HEK293 (cell line): ENCODE results near the gene CBX2.

Experiments used
- CTCF ChIA-PET: fragments of 350-600 bp; formaldehyde crosslinking; extraction: SDS; loops from one replicate; lab custom pipeline; 2021; ENCODE audit warnings: antibody characterized with exemption; lab: Yijun Ruan, JAX
- POLR2A ChIA-PET: fragments of 300-600 bp; formaldehyde crosslinking; extraction: SDS; loops from one replicate; lab custom pipeline; 2020; ENCODE audit warnings: antibody characterized with exemption, inconsistent platforms; lab: Yijun Ruan, JAX
- H3K27ac ChIP-seq: fragments of 200-500 bp; sonication (Bioruptor generic); 2 replicates; pipeline ENCODE4 v1.5.1; 2014; ENCODE audit warnings: low read depth, low read length, control low read depth, inconsistent platforms; ENCODE audit errors: extremely low read depth
- H3K36me3 ChIP-seq, 2 experiments: fragments of 200-500 bp in 1 of 2; sonication (Bioruptor generic) in 1 of 2; 1 replicate in 1 of 2; 2 replicates in 1 of 2; pipeline ENCODE4 v1.5.1; 2014 to 2017; ENCODE audit warnings: inconsistent platforms in 2 of 2, low read length in 2 of 2; ENCODE audit not compliant: control insufficient read depth in 2 of 2, insufficient read depth in 1 of 2
- H3K4me1 ChIP-seq: fragments of 200-500 bp; sonication (Bioruptor generic); 2 replicates; pipeline ENCODE4 v1.5.1; 2014; ENCODE audit warnings: mild to moderate bottlenecking, low read length, inconsistent platforms; ENCODE audit not compliant: control insufficient read depth, insufficient read depth
- H3K4me3 ChIP-seq: 2 replicates; pipeline ENCODE4 v1.5.1; 2011; ENCODE audit warnings: low read depth, mild to moderate bottlenecking, control low read depth, low read length, moderate library complexity
- H3K9me3 ChIP-seq: fragments of 200-500 bp; sonication (Bioruptor generic); 2 replicates; pipeline ENCODE4 v1.5.1; 2014; ENCODE audit warnings: low read depth, low read length, inconsistent platforms; ENCODE audit not compliant: control insufficient read depth, insufficient read depth
- GLI4 ChIP-seq: fragments of 450-650 bp; formaldehyde crosslinking; IDR thresholded peaks from 2 replicates; pipeline ENCODE4 v1.5.1; 2016; ENCODE audit warnings: missing biosample characterization, missing genetic modification characterization
- HOXA7 ChIP-seq: sonication (generic); formaldehyde crosslinking; IDR thresholded peaks from 2 replicates; pipeline ENCODE4 v1.8.1; 2022; ENCODE audit warnings: missing genetic modification reagents, borderline replicate concordance
- REPIN1 ChIP-seq: fragments of 450-650 bp; formaldehyde crosslinking; IDR thresholded peaks from 2 replicates; pipeline ENCODE4 v1.5.1; 2017; ENCODE audit warnings: missing biosample characterization, missing genetic modification characterization, low read depth
- SP7 ChIP-seq: fragments of 450-650 bp; formaldehyde crosslinking; IDR thresholded peaks from 2 replicates; pipeline ENCODE4 v1.5.1; 2016; ENCODE audit warnings: missing biosample characterization, missing genetic modification characterization
- ZBTB17 ChIP-seq: fragments of 450-650 bp; formaldehyde crosslinking; IDR thresholded peaks from 2 replicates; pipeline ENCODE4 v1.5.1; 2016; ENCODE audit warnings: missing biosample characterization, missing genetic modification characterization
- ZBTB20 ChIP-seq: fragments of 450-650 bp; formaldehyde crosslinking; IDR thresholded peaks from 2 replicates; pipeline ENCODE4 v1.5.1; 2016; ENCODE audit warnings: missing biosample characterization, missing genetic modification characterization
- ZEB2 ChIP-seq: fragments of 450-650 bp; formaldehyde crosslinking; IDR thresholded peaks from 2 replicates; pipeline ENCODE4 v1.5.1; 2016; ENCODE audit warnings: missing biosample characterization, missing genetic modification characterization
- ZNF132 ChIP-seq: fragments of 450-650 bp; formaldehyde crosslinking; IDR thresholded peaks from 2 replicates; pipeline ENCODE4 v1.5.1; 2017; ENCODE audit warnings: missing biosample characterization, missing genetic modification characterization, borderline replicate concordance
- ZNF433 ChIP-seq: fragments of 450-650 bp; formaldehyde crosslinking; IDR thresholded peaks from 2 replicates; pipeline ENCODE4 v1.5.1; 2016; ENCODE audit warnings: missing biosample characterization, missing genetic modification characterization, low read depth
- ZNF510 ChIP-seq: fragments of 450-650 bp; formaldehyde crosslinking; IDR thresholded peaks from 2 replicates; pipeline ENCODE4 v1.5.1; 2018; ENCODE audit warnings: mild to moderate bottlenecking, missing genetic modification characterization, missing biosample characterization; ENCODE audit not compliant: insufficient replicate concordance
- ZNF571 ChIP-seq: fragments of 450-650 bp; formaldehyde crosslinking; IDR thresholded peaks from 2 replicates; pipeline ENCODE4 v1.5.0; 2017; ENCODE audit warnings: missing biosample characterization, missing genetic modification characterization
- ZNF670 ChIP-seq: fragments of 450-650 bp; formaldehyde crosslinking; IDR thresholded peaks from 2 replicates; pipeline ENCODE4 v1.5.1; 2016; ENCODE audit warnings: missing biosample characterization, missing genetic modification characterization, low read depth
- ZNF768 ChIP-seq: fragments of 450-650 bp; formaldehyde crosslinking; IDR thresholded peaks from 2 replicates; pipeline ENCODE4 v1.5.1; 2018; ENCODE audit warnings: missing biosample characterization, mild to moderate bottlenecking, missing genetic modification characterization
- TF ChIP-seq, protein P1 (sequence below): fragments of 450-650 bp; formaldehyde crosslinking; IDR thresholded peaks from 2 replicates; pipeline ENCODE4 v1.5.1; 2017; ENCODE audit warnings: missing biosample characterization, mild to moderate bottlenecking, missing genetic modification characterization, moderate library complexity
- TF ChIP-seq, protein P2 (sequence below): fragments of 450-650 bp; formaldehyde crosslinking; IDR thresholded peaks from 2 replicates; pipeline ENCODE4 v1.5.1; 2016; ENCODE audit warnings: missing biosample characterization, missing genetic modification characterization
- TF ChIP-seq, protein P3 (sequence below): fragments of 450-650 bp; formaldehyde crosslinking; IDR thresholded peaks from 2 replicates; pipeline ENCODE4 v1.5.1; 2016; ENCODE audit warnings: missing biosample characterization, missing genetic modification characterization
- TF ChIP-seq, protein P4 (sequence below): sonication (generic); formaldehyde crosslinking; IDR thresholded peaks from 2 replicates; pipeline ENCODE4 v1.8.1; 2022; ENCODE audit warnings: mild to moderate bottlenecking, moderate library complexity, missing genetic modification reagents

The CBX2 gene

DNA sequence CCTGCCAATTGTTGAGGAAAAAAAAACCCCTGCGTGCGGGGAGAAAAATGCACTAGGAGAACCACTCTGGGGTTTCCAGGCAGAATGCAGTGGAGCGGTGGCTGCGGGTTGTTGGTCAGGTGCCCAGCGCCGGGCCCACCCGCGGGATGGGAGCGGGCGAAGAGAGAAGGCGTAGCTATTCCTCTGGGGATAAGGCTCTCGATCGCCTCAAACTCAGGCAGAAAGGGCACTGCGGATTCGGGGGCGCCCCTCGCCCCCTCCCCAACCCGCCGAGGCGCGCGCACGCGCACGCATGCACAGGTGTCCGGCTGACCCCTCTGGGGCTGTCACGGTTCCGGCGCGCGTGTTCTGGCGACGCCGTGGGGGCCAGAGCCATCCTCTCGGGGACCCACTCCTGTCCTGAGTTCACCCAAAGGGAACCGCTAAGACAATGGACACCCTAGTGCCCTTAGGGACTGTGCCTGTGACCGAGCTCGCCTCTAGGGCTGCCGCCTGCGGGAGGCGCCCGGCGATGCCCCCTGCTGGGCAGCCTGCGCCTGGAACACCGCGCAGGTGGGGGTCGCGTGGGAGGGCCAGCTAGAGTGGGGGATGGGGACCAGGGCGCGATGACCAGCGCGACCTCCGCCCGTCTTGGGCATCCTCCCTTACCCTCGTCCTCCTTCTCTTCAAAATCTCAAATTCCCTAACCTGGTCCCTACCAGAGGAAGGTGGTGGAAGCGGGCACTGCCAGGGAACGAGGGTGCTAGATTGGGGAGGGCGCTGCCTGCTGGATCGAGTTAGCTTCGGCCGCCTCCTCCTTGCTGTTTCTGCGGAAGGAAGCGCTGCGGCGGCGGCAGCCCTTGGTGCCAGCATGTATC, 33.3 kb downstream of the CBX2 start (continued):
- no peak for TF ChIP-seq ZNF132 (tag by site-specific recombination)
- TF ChIP-seq, protein P1, sequence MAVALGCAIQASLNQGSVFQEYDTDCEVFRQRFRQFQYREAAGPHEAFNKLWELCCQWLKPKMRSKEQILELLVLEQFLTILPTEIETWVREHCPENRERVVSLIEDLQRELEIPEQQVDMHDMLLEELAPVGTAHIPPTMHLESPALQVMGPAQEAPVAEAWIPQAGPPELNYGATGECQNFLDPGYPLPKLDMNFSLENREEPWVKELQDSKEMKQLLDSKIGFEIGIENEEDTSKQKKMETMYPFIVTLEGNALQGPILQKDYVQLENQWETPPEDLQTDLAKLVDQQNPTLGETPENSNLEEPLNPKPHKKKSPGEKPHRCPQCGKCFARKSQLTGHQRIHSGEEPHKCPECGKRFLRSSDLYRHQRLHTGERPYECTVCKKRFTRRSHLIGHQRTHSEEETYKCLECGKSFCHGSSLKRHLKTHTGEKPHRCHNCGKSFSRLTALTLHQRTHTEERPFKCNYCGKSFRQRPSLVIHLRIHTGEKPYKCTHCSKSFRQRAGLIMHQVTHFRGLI: no peak
- peak; percentile 84 for TF ChIP-seq SP7 (tag by site-specific recombination)
- no peak for TF ChIP-seq ZNF670 (tag by site-specific recombination)
- TF ChIP-seq ZEB2 (tag by site-specific recombination): peak; percentile 94
- TF ChIP-seq, protein P2, sequence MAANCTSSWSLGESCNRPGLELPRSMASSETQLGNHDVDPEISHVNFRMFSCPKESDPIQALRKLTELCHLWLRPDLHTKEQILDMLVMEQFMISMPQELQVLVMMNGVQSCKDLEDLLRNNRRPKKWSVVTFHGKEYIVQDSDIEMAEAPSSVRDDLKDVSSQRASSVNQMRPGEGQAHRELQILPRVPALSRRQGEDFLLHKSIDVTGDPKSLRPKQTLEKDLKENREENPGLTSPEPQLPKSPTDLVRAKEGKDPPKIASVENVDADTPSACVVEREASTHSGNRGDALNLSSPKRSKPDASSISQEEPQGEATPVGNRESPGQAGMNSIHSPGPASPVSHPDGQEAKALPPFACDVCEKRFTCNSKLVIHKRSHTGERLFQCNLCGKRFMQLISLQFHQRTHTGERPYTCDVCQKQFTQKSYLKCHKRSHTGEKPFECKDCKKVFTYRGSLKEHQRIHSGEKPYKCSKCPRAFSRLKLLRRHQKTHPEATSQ (tag by site-specific recombination): 0 out of 2 replicates have a peak, but pooled peaks have one; percentile 30
- TF ChIP-seq REPIN1 (tag by site-specific recombination): 0 out of 2 replicates have a peak, but pooled peaks have one; percentile 51
- TF ChIP-seq ZNF433 (tag by site-specific recombination): no peak

DNA sequence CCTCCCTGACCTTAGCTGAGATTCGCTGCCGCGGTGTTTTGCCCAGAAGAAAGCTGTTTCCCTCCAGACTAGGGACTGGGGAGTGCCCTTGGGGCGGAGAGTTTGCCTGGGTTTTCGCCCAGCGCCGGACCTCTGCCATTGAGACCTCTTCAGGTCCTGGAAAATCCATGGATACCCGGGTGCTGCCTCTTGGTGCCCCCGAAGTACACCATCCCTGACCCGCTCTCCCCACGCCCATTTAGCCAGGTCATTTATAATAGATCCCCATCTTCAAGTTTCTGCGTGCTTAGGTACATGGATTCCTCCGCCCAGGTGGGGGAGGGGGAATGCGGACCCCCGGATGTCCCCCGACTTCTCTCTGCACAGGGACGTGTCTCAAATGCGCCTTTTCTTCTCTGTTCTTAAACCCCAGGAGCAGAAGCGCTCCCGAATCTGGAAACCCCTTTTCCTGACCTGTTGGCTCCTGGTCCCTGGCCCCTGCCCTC, 34.0 kb downstream of the CBX2 start:
- Histone ChIP-seq H3K4me1 (peaks cover 17% of the 10 kb centered on the region), H3K9me3 (no peaks in the 10 kb centered on the region), H3K4me3 (peak overlapping the region; percentile 18), H3K36me3 (no peaks in the 10 kb centered on the region), H3K27ac (peak overlapping the region; percentile 67; the same call in 1 of the 2 replicates)
- TF ChIP-seq ZNF571 (no peak), ZBTB17 (tag by site-specific recombination) (no peak), ZNF768 (tag by site-specific recombination) (no peak), GLI4 (tag by site-specific recombination) (no peak), HOXA7 (CRISPR knock-in tag) (no peak), ZBTB20 (tag by site-specific recombination) (peak; percentile 50; the same call in 1 of the 2 replicates), ZNF510 (tag by site-specific recombination) (no peak)
- TF ChIP-seq, protein P3, sequence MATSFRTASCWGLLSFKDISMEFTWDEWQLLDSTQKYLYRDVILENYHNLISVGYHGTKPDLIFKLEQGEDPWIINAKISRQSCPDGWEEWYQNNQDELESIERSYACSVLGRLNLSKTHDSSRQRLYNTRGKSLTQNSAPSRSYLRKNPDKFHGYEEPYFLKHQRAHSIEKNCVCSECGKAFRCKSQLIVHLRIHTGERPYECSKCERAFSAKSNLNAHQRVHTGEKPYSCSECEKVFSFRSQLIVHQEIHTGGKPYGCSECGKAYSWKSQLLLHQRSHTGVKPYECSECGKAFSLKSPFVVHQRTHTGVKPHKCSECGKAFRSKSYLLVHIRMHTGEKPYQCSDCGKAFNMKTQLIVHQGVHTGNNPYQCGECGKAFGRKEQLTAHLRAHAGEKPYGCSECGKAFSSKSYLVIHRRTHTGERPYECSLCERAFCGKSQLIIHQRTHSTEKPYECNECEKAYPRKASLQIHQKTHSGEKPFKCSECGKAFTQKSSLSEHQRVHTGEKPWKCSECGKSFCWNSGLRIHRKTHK (tag by site-specific recombination): no peak
- TF ChIP-seq, protein P4, sequence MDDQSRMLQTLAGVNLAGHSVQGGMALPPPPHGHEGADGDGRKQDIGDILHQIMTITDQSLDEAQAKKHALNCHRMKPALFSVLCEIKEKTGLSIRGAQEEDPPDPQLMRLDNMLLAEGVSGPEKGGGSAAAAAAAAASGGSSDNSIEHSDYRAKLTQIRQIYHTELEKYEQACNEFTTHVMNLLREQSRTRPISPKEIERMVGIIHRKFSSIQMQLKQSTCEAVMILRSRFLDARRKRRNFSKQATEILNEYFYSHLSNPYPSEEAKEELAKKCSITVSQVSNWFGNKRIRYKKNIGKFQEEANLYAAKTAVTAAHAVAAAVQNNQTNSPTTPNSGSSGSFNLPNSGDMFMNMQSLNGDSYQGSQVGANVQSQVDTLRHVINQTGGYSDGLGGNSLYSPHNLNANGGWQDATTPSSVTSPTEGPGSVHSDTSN (CRISPR knock-in tag): 0 out of 2 replicates have a peak, but pooled peaks have one; percentile 34
- CTCF ChIA-PET: interaction anchor here (0.7 to 2.6 kb wide), 15 partner anchors 10 to 158 kb away, joined by 3 to 17 read pairs (median 5); no protein-coding TSS in a partner anchor
- POLR2A ChIA-PET: interaction anchor here (0.9 to 5.4 kb wide), 7 partner anchors 11 to 119 kb away, joined by 3 to 74 read pairs (median 20); partner anchors contain the start of genes CBX4 and CBX8
